Lower leg skin (tissue), 4 donors: ENCODE measurements around the gene NAP1L1. TPM values are rescaled to one million over a fixed set of nuclear protein-coding genes. Genes with fewer than 3 reads are reported as not detected.

Experiments
- DNase-seq, 2 donors: peaks; one replicate each; pipeline ENCODE4 v3.0.0-alpha.2; 2019; ENCODE audit warnings: low spot score in 2 of 2
- H3K4me3 ChIP-seq: fragments of 200-600 bp; sonication (generic); 2 replicates; pipeline ENCODE4 v1.5.1; 2017; ENCODE audit warnings: mild to moderate bottlenecking, low read depth; ENCODE audit not compliant: poor library complexity, severe bottlenecking
- POLR2A ChIP-seq, 2 donors: fragments of 450-650 bp; IDR thresholded peaks; one replicate each; pipeline ENCODE4 v1.6.1; 2016 to 2017; ENCODE audit warnings: antibody characterized with exemption in 2 of 2, mild to moderate bottlenecking in 1 of 2, moderate library complexity in 1 of 2
- WGBS, 2 donors: methylation state at CpG; one replicate each; pipeline ENCODE4 v1.1.5; 2018; 5-methylcytosine and 5-hydroxymethylcytosine counted together
- intact Hi-C: fragments of 100-400 bp; cut with DNase I; formaldehyde crosslinking; loops from one replicate; pipeline ENCODE4 v1.15.0; 2023; ENCODE audit warnings: low total_unique reads
- total RNA-seq, 4 donors: library from RNA; depleted of rRNA; stranded (reverse); fragments of >200 nt; gene quantifications; one replicate each; pipeline ENCODE4 v1.1.0, GENCODE V29; 2016
- TF ChIP-seq, protein P1 (sequence below), 3 donors: fragments of 450-650 bp; IDR thresholded peaks; one replicate each; pipeline ENCODE4 v1.5.1; 2016; ENCODE audit warnings: antibody characterized with exemption in 3 of 3, mild to moderate bottlenecking in 3 of 3, moderate library complexity in 2 of 3

The NAP1L1 gene
- total RNA-seq, 4 donors from 2014 or later, result 150 to 198 (median 179) TPM

DNA sequence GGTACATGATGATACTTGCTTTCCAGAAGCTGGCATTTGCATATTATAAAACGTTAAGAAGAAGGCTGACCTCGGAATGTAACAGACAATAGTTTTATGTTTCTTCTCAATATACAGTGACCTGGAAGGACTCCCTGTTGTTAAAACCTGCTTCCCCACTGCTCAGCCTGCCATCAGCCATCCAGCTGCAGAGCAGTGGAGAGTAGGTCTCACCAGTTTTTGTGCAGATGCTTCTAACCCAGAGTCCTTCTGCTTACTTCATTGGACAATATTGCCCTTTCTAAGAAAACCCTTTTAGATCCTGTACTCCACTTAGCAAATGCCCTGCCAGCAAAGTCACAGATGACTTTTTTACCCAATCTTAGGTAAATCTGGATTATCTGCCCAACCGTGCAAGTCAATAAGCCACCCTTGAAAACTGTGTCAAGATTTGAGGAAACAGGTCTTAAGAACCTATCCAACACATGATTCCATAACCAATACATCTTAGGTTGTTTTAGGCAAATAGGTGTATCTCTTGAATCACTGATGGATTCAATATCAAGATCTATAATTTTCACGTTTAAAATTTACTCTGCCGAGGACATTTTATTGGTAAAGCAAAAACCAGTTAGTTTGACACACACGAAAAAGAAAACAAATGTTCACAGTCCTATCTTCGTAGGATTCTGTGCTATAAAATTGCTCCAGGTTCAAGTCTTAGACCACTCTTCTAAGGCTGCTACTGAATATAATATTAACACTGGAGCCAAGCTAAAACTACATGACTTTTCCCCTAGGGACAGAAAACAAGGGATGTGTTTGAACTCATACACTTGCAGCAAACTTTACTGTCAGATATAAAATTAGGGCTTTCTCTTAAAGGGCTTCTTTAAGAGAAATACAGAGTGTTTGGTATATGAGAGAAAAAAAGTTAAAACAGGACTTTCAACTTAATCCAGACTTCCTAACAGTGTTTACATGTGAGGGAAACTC is 58.6 kb downstream of the NAP1L1 start:
- H3K4me3 ChIP-seq, result no peak overlapping the region
- no peak for DNase-seq
- intact Hi-C loops, result no loop called here
- TF ChIP-seq, protein P1, sequence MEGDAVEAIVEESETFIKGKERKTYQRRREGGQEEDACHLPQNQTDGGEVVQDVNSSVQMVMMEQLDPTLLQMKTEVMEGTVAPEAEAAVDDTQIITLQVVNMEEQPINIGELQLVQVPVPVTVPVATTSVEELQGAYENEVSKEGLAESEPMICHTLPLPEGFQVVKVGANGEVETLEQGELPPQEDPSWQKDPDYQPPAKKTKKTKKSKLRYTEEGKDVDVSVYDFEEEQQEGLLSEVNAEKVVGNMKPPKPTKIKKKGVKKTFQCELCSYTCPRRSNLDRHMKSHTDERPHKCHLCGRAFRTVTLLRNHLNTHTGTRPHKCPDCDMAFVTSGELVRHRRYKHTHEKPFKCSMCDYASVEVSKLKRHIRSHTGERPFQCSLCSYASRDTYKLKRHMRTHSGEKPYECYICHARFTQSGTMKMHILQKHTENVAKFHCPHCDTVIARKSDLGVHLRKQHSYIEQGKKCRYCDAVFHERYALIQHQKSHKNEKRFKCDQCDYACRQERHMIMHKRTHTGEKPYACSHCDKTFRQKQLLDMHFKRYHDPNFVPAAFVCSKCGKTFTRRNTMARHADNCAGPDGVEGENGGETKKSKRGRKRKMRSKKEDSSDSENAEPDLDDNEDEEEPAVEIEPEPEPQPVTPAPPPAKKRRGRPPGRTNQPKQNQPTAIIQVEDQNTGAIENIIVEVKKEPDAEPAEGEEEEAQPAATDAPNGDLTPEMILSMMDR (IDR thresholded peaks at IDR 0.05), result no peak
- no peak for TF ChIP-seq POLR2A (IDR thresholded peaks at IDR 0.05)
- 64 to 66% methylated on average over 7 of the region's 7 CpGs for WGBS, 2 donors

DNA sequence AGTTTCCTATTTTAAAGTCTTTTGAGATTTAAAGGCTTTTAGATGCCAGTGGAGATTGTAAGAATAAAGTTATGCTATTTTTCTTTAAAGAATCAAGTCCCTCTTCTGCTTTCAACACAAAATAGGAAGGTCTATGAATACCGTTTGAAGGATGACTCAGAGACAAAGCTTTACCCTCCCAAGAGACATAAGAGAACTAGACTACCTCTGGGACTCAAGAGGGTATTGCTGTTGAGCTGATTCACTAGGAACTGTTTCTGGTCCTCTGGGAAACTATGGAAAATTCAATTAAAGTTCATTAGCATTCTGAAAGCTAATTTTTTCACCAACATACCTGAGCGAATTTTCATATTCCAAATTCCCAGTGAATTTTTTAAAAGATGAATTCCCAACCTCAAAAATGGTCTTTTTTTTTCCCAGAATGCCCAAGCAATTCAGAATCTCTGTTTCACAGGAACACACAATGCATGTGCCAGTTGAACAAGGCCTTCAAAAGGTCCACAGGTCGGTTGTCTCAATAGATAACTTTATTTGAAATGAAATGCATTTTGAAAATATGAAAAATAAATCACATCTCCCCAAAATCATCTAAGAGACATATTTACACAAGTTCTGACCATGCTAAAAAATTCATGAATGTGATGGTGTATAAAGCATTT is 59.4 kb downstream of the NAP1L1 start:
- 57 to 60% methylated on average over 3 of the region's 3 CpGs for WGBS, 2 donors
- DNase-seq, result no peak
- intact Hi-C loops, result no loop called here
- TF ChIP-seq, protein P1 (IDR thresholded peaks at IDR 0.05), result no peak
- no peak for TF ChIP-seq POLR2A (IDR thresholded peaks at IDR 0.05)
- H3K4me3 ChIP-seq, result no peak overlapping the region

DNA sequence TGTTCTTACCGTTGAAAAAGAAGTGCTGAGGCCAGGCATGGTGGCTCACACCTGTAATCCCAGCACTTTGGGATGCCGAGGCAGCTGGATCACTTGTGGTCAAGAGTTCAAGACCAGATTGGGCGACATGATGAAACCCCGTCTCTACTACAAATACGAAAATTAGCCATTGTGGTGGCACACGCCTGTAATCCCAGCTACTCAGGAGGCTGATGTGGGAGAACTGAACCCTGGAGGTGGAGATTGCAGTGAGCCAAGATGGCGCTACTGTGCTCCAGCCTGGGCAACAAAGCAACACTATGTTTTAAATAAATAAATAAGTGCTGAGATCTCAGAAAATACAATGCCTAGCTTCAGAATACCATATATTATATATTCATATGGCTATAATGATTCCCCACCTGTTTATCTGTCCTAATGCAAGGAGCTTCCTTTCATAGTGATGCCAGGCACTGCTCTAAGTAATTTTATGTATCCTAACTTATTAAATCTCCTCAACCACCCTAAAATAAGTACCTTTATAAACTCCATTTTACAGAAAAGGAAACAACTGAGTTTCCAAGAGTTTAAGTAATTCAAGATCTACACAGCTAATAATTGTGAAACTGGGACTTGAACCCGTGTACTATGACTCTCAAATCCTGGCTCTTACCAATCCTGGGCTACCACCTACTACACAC is 60.2 kb downstream of the NAP1L1 start:
- intact Hi-C loops, result no loop called here
- 83 to 88% methylated on average over 8 of the region's 8 CpGs for WGBS, 2 donors

DNA sequence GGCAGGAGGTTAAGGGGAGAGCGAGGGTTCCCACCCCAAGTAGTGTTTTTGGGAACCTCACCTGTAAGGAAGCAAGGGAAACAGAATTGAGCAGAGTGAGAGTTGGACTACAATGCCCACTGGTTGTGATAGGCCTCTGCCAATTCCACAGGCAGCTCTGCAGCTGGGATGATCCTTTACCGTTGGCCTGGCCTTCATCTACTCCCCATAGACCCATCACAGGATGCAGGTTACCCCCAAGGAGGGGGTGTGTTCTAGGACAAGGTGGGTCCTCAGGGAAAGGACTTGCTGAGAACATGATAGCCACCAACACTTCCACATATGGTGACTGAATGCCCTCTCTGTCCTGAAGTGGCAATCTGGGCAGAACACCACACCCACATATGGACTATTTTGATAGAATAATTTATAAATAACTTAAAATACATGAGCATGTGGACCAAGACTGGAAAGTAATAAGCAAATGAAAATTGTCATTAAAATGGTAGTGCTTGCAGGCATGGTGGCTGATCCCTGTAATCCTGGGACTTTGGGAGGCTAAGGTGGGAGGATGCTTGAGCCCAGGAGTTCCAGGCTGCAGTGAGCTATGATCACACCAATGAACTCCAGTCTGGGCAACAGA is 61.3 kb downstream of the NAP1L1 start:
- intact Hi-C loops, result no loop called here
- H3K4me3 ChIP-seq, result no peak overlapping the region
- TF ChIP-seq POLR2A (IDR thresholded peaks at IDR 0.05), result no peak
- TF ChIP-seq, protein P1 (IDR thresholded peaks at IDR 0.05), result no peak
- 80 to 94% methylated on average over 2 of the region's 2 CpGs for WGBS, 2 donors
- no peak for DNase-seq

More for the DNA sequence above, 60.2 kb downstream of the NAP1L1 start:
- no peak for TF ChIP-seq POLR2A (IDR thresholded peaks at IDR 0.05)
- TF ChIP-seq, protein P1 (IDR thresholded peaks at IDR 0.05), result no peak
- DNase-seq, result no peak
- H3K4me3 ChIP-seq, result no peak overlapping the region

DNA sequence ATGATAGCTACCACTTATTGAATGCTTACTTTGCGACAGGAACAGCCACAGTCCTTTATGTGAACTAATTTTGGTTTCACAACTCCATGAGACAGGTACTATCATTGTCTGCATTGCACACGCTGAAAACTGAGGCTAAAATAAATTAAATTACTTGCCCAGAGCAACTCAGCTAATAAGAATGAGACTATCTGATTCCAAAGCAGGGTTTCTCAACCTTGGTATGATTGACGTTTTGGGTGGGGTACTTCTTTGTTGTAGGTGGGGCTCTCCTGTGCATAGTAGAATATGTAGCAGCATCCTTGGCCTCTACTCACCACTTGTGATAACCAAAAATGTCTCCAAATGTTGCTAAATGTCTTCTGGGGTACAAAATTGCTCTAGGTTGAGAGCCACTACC is 62.0 kb downstream of the NAP1L1 start:
- H3K4me3 ChIP-seq, result no peak overlapping the region
- no peak for DNase-seq
- WGBS, 2 donors, result 77 to 82% methylated on average over 3 of the region's 3 CpGs
- intact Hi-C loops, result no loop called here
- TF ChIP-seq, protein P1 (IDR thresholded peaks at IDR 0.05), result no peak
